ENCODE results near the gene STOX2.

Gene STOX2

DNA sequence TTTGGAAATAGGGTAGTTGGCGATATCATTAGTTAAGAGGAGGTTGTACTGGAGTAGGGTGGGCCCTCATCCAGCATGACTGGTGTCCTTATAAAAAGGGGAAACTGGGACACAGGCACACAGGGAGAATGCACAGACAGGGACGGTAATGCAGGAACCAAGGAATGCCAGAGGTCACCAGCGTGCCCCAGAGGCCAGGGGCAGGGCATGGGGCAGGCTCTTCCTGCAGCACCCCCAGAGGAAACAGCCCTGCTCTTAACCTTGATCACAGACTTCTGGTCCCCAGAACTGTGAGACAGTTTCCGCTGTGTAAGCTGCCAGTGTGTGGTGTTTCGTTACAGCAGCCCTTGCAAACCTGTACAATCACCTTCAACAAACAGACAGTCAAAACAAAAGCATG is 15.9 kb upstream of the STOX2 start:
- in situ Hi-C loops (cut with MboI; ENCODE audit: low sequenced_read_pairs), result no loop called here

DNA sequence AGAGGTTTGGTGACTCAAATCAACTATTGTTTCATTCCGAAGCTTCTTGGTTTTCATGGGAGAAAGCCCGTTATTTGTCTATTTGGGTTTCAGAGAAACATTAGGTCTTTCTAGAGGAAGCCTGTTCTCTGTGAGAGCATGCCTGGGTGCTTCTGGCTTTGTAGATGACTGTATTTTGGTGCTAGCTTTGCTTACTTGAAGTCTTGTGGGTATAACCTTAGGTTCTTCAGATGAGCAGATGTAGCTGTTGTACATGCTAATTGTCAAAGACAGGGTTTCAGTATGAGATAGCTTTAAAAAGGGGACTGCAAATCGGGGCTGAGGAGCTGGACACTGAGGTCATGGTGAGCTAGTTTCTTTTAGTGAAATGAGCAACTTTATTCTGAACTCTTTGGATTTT is 7.9 kb upstream of the STOX2 start:
- in situ Hi-C loops (cut with MboI; ENCODE audit: low sequenced_read_pairs), result no loop called here

DNA sequence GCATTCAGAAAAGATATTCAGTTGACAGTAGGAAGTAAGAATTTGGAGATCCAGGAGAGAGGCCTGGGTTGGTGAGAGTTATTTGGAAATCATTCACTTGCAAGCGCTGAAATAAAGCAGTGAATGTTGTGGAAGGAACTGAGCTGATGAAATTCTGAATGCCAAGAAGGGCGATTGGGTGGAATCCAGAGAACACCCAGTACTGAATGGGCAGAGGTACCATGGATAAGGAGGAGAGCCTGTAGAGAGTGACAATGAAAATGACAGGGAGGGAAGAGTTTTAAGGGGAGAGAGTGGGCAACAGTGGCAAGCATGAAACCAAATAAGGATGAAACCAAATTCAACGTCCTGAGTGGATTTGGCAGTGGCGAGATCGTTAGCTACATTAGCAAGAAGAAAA is 6.7 kb upstream of the STOX2 start:
- in situ Hi-C loops (cut with MboI; ENCODE audit: low sequenced_read_pairs), result no loop called here

DNA sequence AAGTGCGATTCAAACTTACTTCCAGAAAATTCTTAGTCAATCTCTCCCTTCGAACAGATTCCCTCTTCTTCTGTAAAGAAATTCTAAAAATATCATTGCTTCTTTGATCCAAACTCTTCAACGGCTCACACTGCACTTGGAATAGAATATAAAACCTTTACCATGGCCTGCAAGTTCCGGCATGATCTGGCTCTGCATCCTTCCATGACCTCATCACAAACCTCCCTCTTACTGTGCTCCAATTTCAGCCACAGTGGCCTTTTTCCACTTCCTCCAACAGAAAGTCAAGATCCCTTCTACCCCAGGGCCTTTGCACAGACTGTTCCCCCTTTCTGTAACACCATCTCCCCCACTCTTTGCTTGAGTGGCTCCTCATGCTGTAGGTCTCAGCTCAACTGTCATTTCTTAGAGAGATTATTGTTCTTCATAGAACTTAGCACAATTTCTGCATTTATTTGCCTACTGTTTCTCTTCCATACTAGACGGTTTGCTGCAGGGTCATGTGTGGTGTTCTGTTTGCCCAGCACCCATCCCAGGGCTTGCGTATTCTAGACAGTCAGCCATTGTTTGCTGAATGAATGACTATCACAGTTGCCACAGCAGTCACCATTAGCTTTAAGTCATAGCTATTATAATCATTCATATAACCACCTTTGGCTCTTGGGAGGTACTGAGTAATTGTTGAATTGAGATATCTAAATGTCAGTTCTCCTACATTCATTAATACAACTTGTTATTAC is 1.9 kb upstream of the STOX2 start:
- in situ Hi-C loops (cut with MboI; ENCODE audit: low sequenced_read_pairs), result no loop called here

DNA sequence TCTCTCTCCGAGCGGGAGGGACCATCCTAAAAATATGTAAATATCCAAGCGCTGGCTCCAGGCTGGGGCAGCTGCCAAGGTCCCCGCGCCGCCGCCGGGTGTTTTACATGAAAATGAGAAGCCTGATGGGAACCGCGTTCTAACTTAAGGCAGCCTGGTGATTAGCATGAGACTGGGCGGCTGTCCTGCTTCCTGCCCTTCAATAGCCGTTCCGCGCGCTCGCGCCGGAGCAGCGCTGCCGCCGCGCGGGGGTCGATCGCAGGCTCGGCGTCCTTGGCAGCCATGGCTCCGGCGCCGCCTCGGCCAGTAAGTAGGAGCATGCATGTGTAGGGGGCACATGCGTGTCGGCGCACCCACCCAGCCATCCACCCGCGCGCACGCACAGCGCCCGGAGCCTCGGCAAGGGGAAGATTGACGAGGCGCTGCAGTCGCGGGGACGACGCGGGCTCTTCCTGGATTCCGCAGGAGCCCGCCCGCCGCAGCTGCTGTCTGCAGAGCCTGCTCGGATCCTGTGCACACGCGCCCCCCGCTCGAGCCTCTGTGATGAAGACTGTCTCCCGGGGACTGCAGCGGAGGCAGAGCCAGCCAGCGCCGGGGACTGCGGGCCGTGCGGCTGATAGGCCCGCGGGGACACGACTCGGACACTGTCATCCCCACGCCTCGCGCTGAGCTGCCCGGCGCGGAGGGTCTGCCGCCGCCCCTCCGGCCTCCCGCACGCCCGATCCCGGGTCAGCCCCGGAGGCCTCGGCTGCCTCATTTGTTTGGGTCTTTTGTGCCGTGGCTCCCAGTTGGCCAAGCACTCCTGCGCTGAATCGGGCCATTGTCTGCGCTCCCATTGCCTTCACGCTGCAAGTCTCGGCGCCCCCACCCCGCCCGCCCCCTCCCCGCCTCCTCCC is 734 bp downstream of the STOX2 start:
- in situ Hi-C loops (cut with MboI; ENCODE audit: low sequenced_read_pairs), result no loop called here

DNA sequence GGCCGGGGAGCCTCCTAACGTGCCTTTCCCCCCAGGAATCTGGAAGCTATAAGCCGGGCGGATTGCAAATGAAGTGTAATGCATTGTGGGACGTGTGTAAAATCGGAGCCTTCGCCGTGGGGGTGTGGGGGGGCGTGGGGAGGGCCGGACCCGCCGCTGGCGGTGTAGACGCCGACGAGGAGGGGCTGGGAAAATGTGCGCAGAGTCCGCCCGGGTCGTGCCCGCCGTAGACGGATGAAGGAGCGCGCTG is 1.3 kb downstream of the STOX2 start:
- in situ Hi-C loops (cut with MboI; ENCODE audit: low sequenced_read_pairs), result no loop called here

DNA sequence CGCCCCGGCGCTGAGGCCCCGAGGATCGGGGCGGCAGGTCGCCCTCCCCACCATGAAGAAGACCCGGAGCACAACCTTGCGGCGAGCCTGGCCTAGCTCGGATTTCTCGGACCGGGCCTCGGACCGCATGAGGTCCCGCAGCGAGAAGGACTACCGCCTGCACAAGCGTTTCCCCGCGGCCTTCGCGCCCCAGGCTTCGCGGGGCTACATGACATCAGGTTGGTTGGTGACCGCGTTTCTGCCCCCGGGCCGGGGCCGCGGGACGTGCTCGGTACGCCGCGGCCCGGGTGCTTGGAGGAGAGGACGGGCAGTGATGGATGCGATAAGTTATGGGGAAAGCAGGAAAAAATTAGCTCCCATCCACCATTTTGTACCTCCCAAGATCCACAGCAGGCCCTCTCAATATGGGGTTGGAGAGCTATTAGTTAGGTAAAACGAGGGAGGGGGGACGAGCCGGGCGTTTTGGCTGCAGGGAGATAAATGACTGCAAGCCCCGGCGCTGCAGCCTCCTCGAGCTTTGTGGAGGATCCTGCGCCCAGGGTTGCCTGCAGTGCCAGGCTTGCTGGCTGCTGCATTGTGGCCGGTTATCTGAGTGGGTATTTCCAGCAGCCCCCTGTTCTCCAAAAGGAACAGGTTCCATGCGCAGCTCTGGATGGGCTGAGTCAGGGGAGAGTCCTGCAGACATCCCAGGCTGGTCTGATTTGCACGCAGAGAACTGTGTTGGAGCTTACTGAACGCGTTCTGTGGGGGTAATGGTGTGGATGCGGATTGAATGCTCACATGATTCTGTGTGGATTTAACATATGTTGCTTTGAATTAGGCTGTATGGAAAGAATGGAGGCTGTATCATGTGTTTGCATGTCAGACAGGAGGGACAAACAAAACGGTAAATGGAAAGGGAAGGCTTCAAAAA is 1.9 kb downstream of the STOX2 start:
- in situ Hi-C loops (cut with MboI; ENCODE audit: low sequenced_read_pairs), result no loop called here

DNA sequence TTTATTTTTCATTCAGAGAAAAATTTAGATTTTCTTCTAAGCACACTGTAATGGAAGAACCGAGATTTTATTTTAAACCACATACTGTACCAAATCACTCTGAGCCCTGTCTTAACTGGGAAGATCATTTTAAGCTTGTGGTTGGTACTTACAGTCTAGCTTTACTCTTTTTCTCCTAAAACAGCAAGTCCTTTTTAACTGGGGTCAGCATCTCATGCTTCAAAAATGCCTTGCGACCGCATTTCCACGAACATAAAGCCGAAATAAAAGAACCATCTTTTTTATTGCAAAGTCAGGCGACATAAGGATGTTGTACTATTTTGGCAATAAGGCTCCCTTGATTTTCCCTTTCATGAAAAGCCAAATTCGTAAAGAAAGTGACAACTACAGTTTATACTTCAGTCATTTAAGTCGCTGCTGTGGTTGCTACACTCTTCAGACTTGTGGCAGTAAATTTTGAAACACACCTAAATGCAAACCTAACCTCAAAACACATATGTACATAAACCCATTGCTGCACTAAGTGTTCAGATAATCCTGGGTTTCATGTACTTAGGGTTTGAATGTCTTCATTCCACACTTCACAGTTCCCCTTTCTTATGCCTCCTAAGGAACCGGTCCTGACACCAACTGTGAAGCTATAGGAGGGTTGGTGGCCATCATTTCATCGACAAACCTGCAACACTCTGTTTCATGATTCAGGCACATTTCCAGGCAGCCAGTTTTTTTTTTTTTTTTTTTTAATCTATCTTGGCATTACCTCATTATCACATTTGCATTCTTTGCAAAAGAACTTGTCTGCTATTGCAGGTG is 3.0 kb downstream of the STOX2 start:
- in situ Hi-C loops (cut with MboI; ENCODE audit: low sequenced_read_pairs), result no loop called here

DNA sequence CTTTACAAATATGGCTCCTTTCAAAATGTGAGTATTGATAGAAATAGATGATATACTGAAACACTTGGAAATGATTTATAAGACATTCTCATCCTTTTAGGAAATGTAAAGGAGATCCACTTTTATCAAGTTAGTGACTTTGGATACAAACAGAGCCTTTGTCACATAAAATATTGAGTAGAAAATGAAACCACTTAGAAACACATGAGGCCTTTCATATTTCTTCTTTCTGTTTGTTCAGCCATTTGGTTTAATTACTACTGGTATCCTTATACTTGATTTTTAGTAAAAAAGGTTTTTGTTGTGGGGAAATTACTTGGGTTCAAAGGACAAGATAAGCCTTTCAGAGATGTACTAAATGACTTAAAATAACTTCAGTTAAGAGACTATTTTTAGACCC is 4.1 kb downstream of the STOX2 start:
- in situ Hi-C loops (cut with MboI; ENCODE audit: low sequenced_read_pairs), result no loop called here

DNA sequence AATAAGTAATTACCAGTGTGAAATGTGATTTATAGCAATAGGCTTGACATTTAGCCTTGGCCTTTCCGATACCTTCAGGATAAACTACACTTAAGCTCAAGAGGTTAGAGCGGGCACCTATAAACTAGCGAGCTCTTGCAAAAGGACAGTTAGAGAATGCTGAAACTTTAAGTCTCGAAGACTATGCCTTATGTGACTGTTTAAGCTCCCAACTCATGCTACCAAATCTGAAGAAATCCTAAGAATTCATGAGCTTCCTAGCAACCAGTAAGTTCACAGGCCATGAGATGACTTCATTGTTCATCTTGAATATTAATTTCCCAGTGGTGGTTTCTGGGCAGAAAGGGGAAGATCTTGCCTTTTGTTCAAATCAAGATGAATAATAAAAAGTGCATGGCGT is 4.7 kb downstream of the STOX2 start:
- in situ Hi-C loops (cut with MboI; ENCODE audit: low sequenced_read_pairs), result no loop called here

DNA sequence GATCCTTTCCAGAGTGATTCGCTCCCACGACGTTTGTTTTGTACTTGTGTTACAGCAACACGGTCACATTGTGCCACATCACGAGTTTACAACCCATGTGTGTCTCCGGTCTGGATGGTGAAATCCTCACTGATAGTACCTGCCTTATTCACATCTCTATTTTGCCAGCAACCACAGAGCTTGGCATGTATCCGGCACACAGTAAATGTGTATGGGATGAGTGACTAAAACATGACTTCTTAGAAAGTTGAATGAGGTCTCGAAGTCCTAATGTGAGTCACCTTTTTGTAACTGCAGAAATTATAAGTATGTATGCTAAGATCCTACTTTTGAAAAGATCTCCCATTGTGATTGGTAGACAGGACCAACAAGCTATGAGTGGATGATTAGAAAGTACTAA is 7.5 kb downstream of the STOX2 start:
- in situ Hi-C loops (cut with MboI; ENCODE audit: low sequenced_read_pairs), result no loop called here

DNA sequence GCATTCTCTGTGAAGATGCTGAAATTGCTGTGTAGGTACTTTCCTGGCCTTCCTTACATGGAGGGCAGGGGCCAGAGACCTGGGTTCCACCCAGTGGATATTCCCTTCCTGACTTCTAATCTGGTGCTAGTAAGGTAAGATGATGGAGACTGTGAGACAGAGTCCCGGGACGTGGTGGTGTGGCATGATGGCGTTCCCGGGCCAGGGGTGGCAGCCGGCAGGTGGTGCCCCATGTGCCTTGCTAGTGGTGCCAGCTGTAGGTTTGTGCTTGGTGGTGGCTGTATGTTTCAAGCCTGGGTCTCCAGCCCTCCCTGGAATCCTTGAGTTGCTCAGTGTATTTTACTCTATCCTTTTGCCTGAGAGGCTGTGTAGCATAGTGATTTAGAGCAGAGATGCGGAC is 10.9 kb downstream of the STOX2 start:
- in situ Hi-C loops (cut with MboI; ENCODE audit: low sequenced_read_pairs), result no loop called here

DNA sequence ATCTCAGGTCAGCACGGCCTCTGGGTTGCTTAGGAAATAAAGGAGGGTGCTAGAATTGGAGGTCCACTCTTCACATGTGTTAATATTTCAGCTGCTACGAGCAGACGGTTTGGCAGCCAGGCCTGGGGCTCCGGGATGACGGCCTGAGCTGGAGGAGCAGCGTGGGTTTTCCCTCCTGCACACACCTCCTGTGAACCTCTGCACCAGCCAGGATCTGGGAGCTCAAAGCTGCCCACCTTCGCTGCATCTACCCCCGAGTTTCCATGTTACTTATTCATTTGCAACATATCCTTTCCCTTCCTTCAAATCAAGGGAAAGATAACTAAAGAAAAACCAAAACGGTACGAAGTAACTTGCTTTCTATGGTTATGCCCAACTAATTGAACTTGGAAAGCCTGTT is 13.6 kb downstream of the STOX2 start:
- in situ Hi-C loops (cut with MboI; ENCODE audit: low sequenced_read_pairs), result no loop called here

DNA sequence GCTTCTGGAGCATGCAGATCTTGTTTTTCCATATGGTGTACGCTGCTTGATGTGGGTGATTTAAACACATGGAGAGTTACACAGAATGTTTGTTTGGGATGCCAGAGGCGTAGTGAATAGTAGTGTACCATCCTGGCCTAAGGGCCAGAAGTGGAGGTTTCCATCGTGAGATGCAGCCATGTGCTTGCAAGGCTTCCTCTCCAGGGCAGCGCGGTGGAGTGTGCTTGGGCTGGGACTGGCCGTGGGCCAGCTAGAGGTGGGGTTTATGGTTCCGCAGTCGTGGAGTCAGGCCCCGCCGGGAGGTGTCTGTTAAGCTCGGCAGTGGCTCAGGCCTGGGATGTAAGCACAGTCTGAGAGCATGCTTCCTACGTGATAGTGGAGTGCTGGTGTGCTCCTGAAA is 14.0 kb downstream of the STOX2 start:
- in situ Hi-C loops (cut with MboI; ENCODE audit: low sequenced_read_pairs), result no loop called here

DNA sequence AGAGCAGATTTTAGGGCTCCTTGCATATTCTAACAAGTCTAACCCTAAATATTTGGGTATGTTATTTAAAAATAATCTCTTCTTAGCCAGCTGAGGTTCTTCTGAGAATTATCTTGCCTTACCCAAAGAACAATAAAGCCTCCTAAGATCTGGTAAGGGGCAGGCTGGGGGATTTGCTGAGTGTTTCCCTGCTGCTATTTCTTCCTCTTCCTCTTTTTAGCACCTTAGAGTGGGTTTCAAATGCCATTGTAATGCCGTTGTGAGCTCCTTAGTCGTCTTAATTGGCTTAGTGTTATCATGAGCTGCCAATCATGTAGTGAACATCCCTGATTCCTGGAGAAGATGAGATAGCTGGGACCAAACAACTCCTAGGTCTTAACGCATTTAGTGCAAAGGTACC is 15.4 kb downstream of the STOX2 start:
- in situ Hi-C loops (cut with MboI; ENCODE audit: low sequenced_read_pairs), result no loop called here

DNA sequence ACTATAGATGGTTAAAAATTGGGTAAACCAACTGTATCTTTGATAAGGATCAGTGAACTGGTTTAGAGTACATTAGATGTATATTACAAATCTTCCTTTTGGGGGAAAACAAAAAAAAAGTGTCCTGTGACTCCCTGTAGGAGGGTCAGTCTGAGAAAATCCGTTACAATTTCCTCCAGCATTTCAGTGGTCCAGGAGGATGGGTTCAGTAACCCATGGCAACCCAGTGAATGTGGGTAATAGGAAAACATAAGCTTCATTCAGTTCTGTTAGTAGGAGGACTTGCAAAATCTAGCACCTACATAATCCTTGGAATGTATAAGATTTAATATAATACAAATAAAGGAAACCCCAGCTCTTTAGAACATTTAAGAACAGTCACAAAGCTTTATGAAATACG is 16.2 kb downstream of the STOX2 start:
- in situ Hi-C loops (cut with MboI; ENCODE audit: low sequenced_read_pairs), result no loop called here

DNA sequence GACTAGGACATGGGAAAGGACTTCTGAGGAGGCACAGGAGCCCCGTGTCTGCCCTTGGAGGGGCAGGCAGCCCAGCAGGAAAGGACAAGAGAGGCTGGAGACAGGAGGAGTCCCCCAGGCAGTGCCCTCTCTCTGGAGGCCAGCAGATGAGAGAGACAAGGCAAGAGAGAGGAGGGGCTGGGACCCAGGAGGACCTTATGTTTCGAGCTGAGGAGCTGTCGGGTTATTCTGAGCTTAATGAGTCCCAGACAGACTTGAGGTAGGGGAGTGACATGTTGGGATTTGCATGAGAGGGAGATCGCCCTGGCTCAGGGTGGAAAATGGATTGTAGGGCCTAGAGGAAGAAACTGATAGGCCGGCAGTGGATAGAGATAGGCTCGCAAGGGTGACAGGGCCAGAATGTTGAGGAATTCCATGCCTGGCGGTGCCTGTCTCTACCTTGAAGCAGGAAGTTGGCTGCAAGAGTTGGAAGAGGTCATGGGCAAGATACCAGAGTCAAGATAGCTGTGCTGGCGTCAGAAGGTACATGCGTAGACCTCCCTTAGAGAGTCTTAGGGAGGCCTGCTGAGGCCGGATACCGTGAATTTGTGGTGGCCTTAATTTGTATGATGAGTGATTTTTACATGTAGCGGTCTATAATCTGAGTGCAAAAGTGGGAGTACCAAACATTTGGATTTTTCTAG is 19.4 kb downstream of the STOX2 start:
- in situ Hi-C loops (cut with MboI; ENCODE audit: low sequenced_read_pairs), result no loop called here

DNA sequence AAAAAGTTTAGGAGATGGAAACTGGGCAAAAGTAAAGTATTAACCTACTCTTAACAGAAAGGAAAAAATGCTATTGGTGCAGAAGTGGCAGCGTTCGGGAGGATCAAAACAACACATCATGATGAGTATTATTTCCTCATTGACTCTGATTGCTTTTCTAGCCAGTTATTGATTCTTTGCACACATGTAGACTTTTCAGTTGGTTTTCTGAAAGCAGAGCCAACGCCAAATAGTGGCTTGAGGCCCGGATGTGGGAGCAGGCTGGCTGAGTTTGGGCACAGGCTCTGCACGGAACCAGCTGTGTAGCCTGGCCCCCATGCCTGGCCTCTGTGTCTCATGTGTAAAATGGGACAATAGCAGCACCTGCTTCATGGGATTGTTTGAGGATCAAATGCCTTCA is 21.8 kb downstream of the STOX2 start:
- in situ Hi-C loops (cut with MboI; ENCODE audit: low sequenced_read_pairs), result no loop called here

DNA sequence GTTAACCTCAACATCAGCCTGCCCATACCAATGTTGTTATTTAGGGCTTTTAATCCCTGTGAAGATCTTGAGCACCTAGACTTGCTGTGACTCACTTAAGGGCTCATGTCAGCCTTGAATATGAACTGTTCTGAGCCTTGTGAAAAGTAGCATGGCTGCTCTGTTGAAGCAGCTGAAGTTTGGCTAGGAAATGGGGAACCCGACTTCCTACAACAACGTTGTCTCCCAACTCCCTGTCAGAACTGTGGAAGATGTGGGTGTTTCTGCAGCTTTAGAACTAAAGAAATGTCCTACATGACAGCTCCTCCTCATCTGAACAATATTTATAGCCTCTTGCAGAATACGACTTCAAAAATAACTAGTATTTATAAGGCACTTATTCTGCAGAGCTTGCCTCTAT is 27.5 kb downstream of the STOX2 start:
- in situ Hi-C loops (cut with MboI; ENCODE audit: low sequenced_read_pairs), result no loop called here

DNA sequence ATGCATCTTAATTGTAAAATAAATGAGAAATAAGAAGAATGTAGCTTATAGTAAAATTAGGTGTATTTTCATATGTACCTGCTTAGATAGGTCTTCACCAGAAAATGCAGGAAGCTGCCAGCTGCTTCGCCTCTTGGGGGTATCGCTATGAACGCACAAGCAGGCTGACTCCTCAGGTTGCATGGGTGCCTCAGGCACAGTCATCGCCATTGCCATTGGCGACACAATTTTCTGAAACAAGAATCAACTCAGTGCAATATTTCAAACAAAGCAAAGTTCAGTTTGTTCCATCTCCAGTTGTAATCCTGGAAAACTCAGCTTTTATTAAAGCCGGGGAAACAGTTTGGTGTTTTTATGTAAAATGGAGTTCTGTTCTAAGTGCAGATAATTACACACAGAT is 29.7 kb downstream of the STOX2 start:
- in situ Hi-C loops (cut with MboI; ENCODE audit: low sequenced_read_pairs), result no loop called here
